ENCODE results near the gene SERP1.

SERP1 gene

GRCh38 chr3:150494411-150494977 is 51.8 kb downstream of the SERP1 start:
- in situ Hi-C loops (cut with MboI; ENCODE audit: low sequenced_read_pairs) = loop anchor here (25.0 kb wide), 1 partner anchor 207 kb away; no protein-coding TSS in a partner anchor
